ENCODE data around the gene CCDC78. TPM values are rescaled to one million over a fixed set of nuclear protein-coding genes. Genes with fewer than 3 reads are reported as not detected.

The CCDC78 gene
- total and polyA plus RNA-seq, 2 experiments from 2014 or later, result 10.5 to 12.6 TPM

DNA sequence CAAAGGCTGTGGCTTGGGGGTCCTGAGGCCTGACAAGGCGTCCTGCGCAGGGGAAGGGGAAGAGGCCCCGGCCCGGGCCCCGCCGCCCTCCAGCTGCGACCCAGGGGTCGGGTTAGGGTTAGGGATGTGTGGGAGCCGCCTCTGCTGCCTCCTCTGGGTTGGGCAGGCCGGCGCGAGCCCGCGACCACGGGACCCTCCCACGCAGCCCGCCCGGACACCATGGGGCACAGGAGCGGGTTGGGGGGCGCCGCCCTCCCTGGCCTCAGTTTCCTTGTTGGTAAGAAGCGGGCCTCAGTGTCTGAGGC lies 14.2 kb upstream of the CCDC78 start (continued):
- TF ChIP-seq JUNB (IDR thresholded peaks at IDR 0.05; ENCODE audit: unreplicated experiment), result no peak
- TF ChIP-seq POLR2AphosphoS5 (IDR thresholded peaks at IDR 0.05; ENCODE audit: low read depth), result no peak
- TF ChIP-seq, protein P1, sequence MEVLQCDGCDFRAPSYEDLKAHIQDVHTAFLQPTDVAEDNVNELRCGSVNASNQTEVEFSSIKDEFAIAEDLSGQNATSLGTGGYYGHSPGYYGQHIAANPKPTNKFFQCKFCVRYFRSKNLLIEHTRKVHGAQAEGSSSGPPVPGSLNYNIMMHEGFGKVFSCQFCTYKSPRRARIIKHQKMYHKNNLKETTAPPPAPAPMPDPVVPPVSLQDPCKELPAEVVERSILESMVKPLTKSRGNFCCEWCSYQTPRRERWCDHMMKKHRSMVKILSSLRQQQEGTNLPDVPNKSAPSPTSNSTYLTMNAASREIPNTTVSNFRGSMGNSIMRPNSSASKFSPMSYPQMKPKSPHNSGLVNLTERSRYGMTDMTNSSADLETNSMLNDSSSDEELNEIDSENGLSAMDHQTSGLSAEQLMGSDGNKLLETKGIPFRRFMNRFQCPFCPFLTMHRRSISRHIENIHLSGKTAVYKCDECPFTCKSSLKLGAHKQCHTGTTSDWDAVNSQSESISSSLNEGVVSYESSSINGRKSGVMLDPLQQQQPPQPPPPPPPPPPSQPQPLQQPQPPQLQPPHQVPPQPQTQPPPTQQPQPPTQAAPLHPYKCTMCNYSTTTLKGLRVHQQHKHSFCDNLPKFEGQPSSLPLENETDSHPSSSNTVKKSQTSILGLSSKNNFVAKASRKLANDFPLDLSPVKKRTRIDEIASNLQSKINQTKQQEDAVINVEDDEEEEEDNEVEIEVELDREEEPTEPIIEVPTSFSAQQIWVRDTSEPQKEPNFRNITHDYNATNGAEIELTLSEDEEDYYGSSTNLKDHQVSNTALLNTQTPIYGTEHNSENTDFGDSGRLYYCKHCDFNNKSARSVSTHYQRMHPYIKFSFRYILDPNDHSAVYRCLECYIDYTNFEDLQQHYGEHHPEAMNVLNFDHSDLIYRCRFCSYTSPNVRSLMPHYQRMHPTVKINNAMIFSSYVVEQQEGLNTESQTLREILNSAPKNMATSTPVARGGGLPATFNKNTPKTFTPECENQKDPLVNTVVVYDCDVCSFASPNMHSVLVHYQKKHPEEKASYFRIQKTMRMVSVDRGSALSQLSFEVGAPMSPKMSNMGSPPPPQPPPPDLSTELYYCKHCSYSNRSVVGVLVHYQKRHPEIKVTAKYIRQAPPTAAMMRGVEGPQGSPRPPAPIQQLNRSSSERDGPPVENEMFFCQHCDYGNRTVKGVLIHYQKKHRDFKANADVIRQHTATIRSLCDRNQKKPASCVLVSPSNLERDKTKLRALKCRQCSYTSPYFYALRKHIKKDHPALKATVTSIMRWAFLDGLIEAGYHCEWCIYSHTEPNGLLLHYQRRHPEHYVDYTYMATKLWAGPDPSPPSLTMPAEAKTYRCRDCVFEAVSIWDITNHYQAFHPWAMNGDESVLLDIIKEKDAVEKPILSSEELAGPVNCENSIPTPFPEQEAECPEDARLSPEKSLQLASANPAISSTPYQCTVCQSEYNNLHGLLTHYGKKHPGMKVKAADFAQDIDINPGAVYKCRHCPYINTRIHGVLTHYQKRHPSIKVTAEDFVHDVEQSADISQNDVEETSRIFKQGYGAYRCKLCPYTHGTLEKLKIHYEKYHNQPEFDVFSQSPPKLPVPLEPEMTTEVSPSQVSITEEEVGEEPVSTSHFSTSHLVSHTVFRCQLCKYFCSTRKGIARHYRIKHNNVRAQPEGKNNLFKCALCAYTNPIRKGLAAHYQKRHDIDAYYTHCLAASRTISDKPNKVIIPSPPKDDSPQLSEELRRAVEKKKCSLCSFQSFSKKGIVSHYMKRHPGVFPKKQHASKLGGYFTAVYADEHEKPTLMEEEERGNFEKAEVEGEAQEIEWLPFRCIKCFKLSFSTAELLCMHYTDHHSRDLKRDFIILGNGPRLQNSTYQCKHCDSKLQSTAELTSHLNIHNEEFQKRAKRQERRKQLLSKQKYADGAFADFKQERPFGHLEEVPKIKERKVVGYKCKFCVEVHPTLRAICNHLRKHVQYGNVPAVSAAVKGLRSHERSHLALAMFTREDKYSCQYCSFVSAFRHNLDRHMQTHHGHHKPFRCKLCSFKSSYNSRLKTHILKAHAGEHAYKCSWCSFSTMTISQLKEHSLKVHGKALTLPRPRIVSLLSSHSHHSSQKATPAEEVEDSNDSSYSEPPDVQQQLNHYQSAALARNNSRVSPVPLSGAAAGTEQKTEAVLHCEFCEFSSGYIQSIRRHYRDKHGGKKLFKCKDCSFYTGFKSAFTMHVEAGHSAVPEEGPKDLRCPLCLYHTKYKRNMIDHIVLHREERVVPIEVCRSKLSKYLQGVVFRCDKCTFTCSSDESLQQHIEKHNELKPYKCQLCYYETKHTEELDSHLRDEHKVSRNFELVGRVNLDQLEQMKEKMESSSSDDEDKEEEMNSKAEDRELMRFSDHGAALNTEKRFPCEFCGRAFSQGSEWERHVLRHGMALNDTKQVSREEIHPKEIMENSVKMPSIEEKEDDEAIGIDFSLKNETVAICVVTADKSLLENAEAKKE (CRISPR knock-in tag; IDR thresholded peaks at IDR 0.05), result no peak
- TF ChIP-seq, protein P2, sequence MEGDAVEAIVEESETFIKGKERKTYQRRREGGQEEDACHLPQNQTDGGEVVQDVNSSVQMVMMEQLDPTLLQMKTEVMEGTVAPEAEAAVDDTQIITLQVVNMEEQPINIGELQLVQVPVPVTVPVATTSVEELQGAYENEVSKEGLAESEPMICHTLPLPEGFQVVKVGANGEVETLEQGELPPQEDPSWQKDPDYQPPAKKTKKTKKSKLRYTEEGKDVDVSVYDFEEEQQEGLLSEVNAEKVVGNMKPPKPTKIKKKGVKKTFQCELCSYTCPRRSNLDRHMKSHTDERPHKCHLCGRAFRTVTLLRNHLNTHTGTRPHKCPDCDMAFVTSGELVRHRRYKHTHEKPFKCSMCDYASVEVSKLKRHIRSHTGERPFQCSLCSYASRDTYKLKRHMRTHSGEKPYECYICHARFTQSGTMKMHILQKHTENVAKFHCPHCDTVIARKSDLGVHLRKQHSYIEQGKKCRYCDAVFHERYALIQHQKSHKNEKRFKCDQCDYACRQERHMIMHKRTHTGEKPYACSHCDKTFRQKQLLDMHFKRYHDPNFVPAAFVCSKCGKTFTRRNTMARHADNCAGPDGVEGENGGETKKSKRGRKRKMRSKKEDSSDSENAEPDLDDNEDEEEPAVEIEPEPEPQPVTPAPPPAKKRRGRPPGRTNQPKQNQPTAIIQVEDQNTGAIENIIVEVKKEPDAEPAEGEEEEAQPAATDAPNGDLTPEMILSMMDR (conservative IDR thresholded peaks at IDR 0.05; ENCODE audit: low read depth in 2 of 2), result no peak

DNA sequence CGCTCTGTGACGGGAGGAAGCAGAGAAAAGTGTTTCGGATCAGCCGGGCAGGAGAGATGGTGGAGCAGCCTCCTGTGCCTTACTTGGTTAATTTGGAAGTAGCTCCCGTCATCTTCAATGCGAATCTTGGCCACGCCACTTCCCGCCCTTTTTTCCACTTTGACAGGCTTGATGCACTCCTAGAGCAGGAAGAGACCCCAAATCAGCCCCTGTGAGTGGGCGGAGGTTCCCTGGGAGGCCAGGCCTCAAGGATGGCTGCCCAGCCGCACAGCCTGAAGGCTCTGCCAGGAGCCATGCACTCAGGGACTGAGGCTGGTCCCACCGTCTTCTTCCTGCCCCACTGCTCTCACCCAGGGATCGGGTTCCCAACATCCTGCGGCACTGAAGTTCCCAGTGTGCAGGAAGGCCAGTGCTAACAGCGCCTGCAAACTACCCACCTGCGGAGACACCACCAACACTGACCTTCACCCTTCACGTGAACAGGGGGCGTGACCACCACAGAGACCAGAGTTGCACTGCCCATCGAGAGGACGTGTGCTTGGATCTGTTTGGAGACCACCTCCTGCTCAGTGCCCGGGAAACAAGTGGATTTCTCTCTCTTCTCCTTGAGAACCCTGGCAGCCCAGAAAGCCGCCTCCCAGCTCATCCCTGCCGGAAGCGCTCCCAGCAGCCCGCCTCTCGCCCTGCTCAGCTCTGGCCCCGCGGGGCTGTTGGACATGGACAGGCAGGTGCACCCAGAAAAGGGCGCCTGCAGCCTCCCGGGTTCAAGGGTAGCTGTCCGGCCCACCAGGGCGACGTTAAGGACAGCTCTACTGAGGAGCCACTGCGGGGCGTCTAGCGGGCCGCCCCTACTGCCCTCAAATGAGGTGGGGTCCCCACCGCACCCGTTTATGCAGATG lies 13.6 kb upstream of the CCDC78 start:
- no peaks in the 10 kb centered on the region for H3K79me2 ChIP-seq (replicated peaks; ENCODE audit: insufficient read depth)
- peak overlapping the region; percentile 76 for H3K4me3 Mint-ChIP-seq
- DNase-seq (ENCODE audit: low spot score) (no peak), ATAC-seq (peak; percentile 2)
- no peaks in the 10 kb centered on the region; the same call in 1 of the 2 replicates for H3K36me3 ChIP-seq (ENCODE audit: insufficient read depth)
- no peaks in the 10 kb centered on the region for H3K27me3 ChIP-seq (ENCODE audit: insufficient read depth)
- TF ChIP-seq EZH2 (IDR thresholded peaks at IDR 0.05; ENCODE audit: low read depth, unreplicated experiment) (no peak), JUNB (IDR thresholded peaks at IDR 0.05; ENCODE audit: unreplicated experiment) (no peak)
- TF ChIP-seq, protein P1 (CRISPR knock-in tag; IDR thresholded peaks at IDR 0.05), result no peak
- no peaks in the 10 kb centered on the region for H3K9me3 Mint-ChIP-seq
- peak overlapping the region; percentile 96 for H3K4me3 ChIP-seq
- H3K36me3 Mint-ChIP-seq (ENCODE audit: low read depth), result peaks cover 22% of the 10 kb centered on the region
- no peak overlapping the region; the same call in 1 of the 2 replicates for H2AFZ ChIP-seq
- no peaks in the 10 kb centered on the region for H4K20me1 ChIP-seq (replicated peaks; ENCODE audit: insufficient read depth)
- no peaks in the 10 kb centered on the region for H3K9me2 ChIP-seq (ENCODE audit: insufficient read depth)
- no peaks in the 10 kb centered on the region; the same call in 1 of the 2 replicates for H3K4me1 ChIP-seq (ENCODE audit: insufficient read depth)
- H3K27me3 Mint-ChIP-seq (ENCODE audit: insufficient read depth, low read depth, poor library complexity), result peaks cover 17% of the 10 kb centered on the region
- H3K4me2 ChIP-seq, result peak overlapping the region; percentile 95
- no peak overlapping the region for H3K27ac ChIP-seq (ENCODE audit: low read depth)
- no peak overlapping the region for H3K27ac Mint-ChIP-seq
- peaks cover 13% of the 10 kb centered on the region for H3K4me1 Mint-ChIP-seq
- 0 out of 2 replicates have a peak, but pooled peaks cover 6% of the 10 kb centered on the region for H3F3A ChIP-seq (replicated peaks; ENCODE audit: low read depth)

Measured in GM23338 (cell line).